CD4-positive, alpha-beta T cell treated with Interleukin-21 for 1 hour (primary cell): Measurements from ENCODE around the gene HOXA6.
A peak's percentile ranks its signal among the peaks of the same experiment; 100 is the strongest.

Experiments
- DNase-seq: peaks from one replicate; pipeline ENCODE4 v3.0.0-alpha.2; 2020

Gene HOXA6

DNA sequence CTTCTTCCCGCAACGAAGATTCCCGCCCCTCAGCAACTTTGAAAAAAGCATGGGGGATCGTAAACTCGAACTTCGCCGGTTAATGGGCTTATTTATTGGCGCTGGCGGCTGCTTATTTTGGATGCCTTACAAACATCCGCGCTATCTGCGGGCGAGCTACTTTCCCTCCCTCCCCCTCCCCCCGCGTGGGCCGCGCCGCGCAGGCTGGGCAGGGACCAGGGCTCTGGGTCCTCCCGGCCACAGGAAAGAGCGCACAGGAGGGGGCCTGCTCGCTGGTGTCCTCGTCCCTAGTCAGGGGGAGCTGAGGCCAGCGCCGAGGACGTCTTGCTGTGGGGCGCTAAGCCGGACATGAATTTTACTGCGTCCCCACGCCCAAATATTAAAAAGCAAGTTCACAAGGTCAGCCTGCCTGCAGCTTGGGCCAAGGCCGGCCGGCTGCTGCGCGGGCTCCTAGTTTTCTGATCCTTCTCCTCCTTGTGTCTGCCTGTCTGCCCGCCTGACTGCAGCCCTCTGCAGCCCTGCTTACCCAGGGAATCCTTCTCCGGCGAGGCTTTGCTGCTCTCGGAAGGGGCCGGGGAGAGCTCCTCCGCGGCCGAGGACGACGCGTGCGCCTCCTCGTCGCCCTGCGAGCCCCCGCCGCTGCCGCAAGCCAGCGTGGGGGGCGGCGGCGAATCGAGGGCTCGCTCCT, 25.4 kb upstream of the HOXA6 start:
- no peak for DNase-seq

- DNase-seq: no peak
These were observed 24.8 kb upstream of the HOXA6 start for GRCh38 chr7:27172315-27172774.

- no peak for DNase-seq
These were observed 24.2 kb upstream of the HOXA6 start for GRCh38 chr7:27171637-27172314.

DNA sequence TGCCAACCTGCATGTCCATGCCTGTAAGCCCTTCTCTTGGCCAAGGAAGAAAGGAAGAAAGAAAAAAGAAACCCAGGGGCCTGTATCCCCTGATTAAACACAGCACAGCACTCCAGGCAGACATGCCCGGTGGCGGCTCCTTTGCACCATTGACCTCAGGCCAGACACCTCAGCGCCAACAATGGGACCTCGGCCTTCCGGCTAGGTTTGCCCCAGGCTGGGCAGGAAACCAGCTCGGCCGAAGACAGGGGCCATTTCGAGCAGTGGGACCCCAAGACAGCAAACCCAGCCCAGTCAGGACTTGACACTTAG, 23.7 kb upstream of the HOXA6 start:
- DNase-seq: no peak

DNA sequence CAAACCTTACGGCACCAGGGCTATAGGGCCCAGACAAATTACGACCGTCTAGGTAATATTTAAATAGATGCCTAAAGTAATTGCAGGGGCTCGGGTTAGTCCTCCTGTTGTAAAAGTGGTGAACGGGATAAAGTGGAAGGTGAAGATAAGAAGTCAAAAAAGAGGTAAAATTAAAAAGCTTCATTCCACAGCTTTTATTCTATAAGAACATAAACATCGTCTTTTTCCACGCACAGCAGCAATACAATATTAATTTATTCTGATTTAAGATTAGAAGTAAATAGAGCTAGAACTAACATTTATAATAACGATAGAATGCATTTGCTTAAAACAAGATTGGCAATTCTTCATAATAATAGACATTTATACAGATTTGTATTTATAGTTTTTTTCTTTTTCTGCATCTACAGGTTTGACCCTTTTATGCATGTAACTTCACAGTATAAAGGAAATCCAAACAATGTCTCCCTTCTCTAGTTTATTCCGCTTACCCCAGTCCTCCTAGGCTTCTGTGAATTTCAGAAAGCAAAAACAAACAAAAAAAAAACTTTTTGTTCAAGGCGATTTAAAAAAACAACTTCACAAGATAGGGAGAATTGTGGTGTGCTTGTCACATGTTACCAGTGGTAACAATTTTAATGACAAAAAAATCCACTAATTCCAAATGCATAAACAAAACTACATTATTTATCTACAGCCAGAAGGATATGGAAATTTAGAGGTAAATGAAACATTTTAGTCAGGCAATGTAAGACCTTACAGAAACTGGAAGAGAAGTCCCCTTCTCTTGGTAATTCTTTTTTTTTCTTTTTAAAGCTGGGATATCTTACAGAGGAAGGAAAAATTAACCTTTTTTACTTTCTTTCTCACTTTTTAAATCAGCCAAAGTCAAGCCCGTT, 23.1 kb upstream of the HOXA6 start:
- DNase-seq: no peak

DNA sequence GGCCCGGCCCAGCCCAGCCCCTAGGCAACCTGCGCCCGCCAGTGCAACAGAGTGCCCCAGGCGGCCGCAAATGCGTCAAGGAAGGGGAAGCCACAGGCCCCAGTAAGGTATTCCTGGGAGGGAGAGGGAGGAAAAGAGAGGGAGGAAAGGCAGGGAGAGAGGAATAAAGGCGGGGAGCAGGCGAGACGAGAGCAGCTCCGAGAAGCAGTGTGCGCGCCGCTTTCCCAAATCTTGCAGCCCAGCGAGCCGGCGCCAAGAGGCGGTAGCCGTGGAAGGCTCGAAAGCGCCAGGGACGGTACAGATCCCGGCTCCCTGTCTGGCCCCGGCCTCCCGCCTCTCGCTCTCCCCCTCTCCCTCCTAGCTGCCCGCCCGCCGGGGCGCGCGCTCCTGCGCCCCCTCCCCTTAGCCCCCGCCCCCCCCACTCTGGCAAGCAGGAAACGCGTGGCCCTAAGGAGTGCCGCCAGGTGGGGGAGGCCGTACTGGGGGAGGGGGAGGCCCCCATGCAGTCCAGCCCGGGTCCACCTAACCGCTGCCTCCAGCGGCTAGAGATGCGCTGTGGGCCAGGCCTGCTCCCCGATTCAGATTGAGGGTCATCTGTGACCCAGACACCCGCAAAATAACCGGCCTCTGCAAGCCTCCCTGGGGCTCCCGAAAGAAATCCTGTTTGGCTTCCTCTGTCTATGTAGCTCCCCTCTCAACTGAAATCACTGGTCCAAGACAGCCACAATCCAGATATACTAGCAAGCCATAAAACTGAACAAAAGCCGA, 22.3 kb upstream of the HOXA6 start:
- no peak for DNase-seq

DNA sequence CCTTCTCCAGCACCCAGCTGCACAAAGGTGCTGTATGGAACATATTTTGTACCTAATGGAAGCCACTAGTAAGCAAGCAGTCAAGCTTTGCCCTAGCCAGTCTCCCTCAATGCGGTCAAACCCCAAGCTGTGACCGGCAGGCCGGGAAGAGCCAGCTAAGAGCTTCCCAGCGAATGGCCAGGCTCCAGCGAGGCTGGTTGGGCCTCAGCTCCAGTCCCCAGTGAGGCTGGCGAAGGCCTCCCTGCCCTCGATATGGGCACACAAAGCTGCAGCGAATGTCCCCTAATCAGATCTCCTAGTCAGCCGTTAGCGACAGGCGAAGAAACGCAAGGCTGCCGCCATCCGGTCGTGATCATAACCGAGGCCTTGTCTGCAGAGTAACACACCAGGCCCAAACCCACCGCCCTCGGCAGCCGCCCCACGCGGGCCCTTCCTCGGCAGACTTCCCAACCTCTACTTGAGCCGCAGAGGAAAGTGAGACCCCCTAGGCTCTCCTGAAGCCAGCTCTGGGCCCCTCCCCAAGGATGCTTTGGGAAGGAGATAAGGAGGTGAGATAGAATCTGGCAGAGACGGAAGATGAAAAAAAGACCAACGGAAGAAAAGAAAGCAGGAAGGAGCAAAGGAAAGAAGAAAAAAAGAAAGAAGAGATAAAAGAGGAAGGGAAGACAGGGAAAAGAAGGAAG, 20.8 kb upstream of the HOXA6 start:
- DNase-seq: no peak

DNA sequence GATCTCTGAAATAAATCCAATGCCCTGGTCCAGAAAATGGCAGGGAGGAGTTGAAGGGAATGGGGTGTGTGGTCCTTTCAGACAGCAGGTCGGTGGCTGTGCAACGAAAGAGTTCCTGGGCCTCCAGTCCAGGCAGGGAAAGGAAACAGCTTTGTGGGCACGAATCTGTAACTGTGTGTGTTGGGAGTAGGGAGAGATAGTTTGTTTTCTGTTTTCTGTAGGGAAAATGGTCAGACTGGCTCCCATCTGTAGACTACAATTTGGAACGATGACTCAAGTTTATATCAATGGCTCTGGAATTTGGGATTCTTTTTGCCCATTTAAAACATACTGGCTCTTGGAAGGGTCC, 20.3 kb upstream of the HOXA6 start:
- DNase-seq: no peak

GRCh38 chr7:27166531-27167505, 19.2 kb upstream of the HOXA6 start:
- DNase-seq: no peak

- no peak for DNase-seq
These were observed 18.5 kb upstream of the HOXA6 start for GRCh38 chr7:27165996-27166530.

DNA sequence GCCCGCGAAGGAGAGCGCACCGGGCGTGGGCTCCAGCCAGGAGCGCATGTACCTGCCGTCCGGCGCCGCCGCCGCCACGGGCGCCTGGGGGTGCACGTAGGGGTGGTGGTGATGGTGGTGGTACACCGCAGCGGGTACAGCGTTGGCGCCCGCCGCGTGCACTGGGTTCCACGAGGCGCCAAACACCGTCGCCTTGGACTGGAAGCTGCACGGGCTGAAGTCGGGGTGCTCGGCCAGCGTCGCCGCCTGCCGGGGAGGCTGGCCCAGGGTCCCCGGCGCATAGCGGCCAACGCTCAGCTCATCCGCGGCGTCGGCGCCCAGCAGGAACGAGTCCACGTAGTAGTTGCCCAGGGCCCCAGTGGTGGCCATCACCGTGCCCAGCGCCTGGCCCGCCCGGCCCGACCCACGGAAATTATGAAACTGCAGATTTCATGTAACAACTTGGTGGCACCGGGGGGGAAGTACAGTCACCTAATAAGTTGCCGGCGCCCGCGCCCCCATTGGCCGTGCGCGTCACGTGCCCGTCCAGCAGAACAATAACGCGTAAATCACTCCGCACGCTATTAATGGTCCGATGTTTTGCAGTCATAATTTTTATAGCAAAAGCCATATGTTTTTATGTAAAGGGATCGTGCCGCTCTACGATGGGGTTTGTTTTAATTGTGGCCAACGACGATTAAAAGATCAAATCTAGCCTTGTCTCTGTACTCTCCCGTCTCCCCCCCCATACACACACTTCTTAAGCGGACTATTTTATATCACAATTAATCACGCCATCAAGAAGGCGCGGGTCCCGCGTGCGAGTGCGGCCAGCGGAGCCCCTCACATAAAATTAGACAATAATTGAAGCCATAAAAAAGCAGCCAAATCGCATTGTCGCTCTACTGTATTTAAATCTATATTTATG, 17.8 kb upstream of the HOXA6 start, which contains the start of gene HOXA9:
TSS of gene HOXA9 (minus strand) at position 449 of the 907 bp plus-strand sequence. CDS start at position 369, 80 bp downstream.
- DNase-seq: peak; percentile 36

DNA sequence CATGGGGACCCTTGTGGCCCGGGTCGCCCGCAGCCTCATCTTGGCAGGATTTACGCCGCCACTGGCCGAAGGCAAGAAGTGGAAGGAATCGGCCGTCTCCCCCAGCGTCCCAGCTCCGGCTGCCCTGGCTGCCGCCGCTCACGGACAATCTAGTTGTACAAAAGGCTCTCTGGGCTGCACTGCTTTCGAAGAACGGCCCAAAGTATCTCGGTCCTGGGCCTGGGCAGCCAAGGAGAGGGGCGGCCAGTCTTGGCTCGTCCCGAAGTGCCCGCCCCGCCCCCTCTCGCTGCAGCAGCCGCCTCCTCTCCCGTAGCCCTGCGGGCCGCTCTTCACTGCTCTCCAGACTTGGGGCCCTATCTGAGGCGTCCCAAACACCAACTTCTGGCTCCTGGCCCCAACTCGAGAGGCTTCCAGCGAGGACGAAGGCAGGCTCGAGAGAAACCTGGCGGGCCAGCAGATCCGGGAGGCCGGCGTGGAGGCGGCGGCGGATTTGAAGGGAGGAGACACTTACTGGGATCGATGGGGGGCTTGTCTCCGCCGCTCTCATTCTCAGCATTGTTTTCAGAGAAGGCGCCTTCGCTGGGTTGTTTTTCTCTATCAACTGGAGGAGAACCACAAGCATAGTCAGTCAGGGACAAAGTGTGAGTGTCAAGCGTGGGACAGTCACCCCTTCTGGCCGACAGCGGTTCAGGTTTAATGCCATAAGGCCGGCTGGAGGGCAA, 17.0 kb upstream of the HOXA6 start:
- no peak for DNase-seq

DNA sequence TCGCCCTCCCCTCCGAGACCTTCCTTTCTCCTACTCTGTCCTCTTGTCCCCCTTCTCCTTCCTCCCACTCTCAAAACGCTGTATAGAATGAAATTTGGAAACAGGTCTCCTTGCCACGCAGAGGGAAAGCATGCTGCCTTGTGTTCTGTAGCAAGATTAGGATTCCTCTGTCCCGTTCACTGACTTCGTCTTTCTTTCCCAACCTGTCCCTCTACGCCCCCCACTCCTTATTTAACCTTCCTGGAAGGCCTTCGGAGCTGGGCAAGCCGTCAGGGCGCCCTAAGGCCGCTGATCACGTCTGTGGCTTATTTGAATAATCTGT, 16.4 kb upstream of the HOXA6 start:
- no peak for DNase-seq

DNA sequence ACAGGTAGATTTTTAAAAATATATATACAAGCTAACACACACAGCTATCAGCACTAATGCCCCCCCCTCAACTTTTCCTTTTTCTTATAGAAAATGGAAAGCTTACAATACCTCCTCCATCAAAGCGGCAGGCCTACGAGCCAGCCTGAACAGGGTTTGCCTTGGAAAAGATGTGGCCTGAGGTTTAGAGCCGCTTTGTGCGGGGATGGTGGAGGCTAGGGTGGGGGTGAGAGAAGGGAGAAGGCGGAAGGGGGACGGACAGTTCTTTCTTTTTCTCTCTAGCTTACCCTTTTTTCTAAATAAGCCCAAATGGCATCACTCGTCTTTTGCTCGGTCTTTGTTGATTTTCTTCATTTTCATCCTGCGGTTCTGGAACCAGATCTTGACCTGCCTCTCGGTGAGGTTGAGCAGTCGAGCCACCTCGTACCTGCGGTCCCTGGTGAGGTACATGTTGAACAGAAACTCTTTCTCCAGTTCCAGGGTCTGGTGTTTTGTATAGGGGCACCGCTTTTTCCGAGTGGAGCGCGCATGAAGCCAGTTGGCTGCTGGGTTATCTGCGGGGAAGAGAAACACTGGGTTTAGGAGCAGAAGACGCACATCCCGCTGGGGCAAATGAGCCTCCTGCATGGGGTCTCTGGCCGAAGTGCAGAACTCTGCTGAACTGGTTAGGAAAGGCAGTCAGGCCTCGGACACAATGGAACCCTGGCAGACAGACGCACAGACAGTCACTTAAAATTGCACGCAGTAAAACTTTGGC, 15.9 kb upstream of the HOXA6 start:
- no peak for DNase-seq

DNA sequence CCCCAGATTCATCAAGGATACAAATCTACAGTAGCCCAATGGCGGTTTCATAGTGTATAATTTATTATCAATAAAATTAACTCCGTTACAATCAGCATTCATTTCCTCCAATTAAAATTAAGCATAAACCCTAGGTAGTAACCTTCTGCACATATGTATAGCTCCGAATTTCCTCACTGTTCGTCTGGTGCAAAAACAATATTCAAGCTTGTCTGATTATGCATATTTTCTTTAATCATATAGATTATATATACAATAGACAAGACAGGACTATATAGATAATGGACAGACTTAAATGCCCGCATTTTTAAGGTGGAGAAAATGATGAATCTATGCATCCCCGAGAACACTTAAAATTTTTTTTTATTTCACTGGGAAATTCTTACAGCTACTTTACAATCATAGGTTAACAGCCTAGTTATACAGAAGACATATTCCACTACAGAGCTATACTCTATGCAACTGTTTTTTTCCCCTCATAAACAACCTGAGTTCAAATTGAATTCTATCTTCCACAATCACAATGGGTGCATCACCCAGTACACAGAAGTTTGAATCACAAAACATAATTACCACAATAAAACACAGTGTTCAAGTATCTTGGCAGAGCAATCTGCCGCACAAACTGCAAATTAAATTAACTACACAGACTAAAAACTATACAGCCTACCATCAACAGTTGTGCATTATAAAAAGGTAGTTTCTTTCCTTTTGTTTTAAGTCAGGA, 15.2 kb upstream of the HOXA6 start:
- no peak for DNase-seq

- DNase-seq: no peak
These were observed 14.4 kb upstream of the HOXA6 start for GRCh38 chr7:27161721-27162560.

GRCh38 chr7:27161214-27161720, 13.7 kb upstream of the HOXA6 start:
- no peak for DNase-seq
